Neutrophil (primary cell): ENCODE measurements around the gene IRF5.

Experiments
- H3K27ac ChIP-seq: fragments of 200-600 bp; sonication (generic); 2 replicates; pipeline ENCODE4 v1.5.1; 2016; ENCODE audit warnings: mild to moderate bottlenecking, moderate library complexity
- H3K27me3 ChIP-seq: fragments of 200-600 bp; sonication (generic); 2 replicates; pipeline ENCODE4 v1.6.0; 2016; ENCODE audit warnings: mild to moderate bottlenecking
- H3K36me3 ChIP-seq: fragments of 200-600 bp; sonication (generic); 2 replicates; pipeline ENCODE4 v1.5.1; 2017
- H3K4me1 ChIP-seq, 2 experiments: fragments of 200-600 bp in 1 of 2; sonication (generic) in 1 of 2; 1 replicate in 1 of 2; 2 replicates in 1 of 2; pipeline versions ENCODE4 v1.5.1 to v1.6.1; 2013 to 2016; ENCODE audit warnings: low read depth in 1 of 2, low read length in 1 of 2, mild to moderate bottlenecking in 1 of 2, moderate library complexity in 1 of 2; ENCODE audit not compliant: control insufficient read depth in 1 of 2, insufficient read depth in 1 of 2
- H3K4me3 ChIP-seq, 2 experiments: fragments of 200-600 bp in 1 of 2; sonication (generic) in 1 of 2; 1 replicate in 1 of 2; 2 replicates in 1 of 2; pipeline ENCODE4 v1.5.1; 2013 to 2016; ENCODE audit warnings: low read depth in 1 of 2, low read length in 1 of 2, mild to moderate bottlenecking in 1 of 2, moderate library complexity in 1 of 2
- H3K9me3 ChIP-seq: fragments of 200-600 bp; sonication (generic); 2 replicates; pipeline ENCODE4 v1.5.1; 2016
- TF ChIP-seq, protein P1 (sequence below): fragments of 200-600 bp; sonication (generic); IDR thresholded peaks from 2 replicates; pipeline ENCODE4 v1.5.1; 2016; ENCODE audit warnings: antibody characterized with exemption

The IRF5 gene

DNA sequence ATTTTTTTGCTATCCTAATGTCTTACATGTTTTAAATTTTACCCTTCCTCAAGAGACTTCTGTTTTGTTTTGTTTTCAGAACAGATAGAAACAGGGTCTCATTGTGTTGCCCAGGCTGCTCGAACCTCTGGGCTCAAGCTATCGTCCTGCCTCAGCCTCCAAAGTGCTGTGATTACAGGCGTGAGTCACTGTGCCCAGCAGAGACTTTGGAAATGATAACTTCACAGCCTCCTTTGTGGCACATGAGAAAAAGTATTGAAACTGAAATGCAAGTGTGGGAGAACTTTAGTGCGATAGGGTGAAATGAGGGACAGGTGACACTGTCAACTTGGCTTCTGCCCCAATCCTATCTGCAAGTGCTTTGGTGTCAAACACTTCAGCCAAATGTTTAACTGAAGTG is 21.6 kb downstream of the IRF5 start:
- TF ChIP-seq, protein P1, sequence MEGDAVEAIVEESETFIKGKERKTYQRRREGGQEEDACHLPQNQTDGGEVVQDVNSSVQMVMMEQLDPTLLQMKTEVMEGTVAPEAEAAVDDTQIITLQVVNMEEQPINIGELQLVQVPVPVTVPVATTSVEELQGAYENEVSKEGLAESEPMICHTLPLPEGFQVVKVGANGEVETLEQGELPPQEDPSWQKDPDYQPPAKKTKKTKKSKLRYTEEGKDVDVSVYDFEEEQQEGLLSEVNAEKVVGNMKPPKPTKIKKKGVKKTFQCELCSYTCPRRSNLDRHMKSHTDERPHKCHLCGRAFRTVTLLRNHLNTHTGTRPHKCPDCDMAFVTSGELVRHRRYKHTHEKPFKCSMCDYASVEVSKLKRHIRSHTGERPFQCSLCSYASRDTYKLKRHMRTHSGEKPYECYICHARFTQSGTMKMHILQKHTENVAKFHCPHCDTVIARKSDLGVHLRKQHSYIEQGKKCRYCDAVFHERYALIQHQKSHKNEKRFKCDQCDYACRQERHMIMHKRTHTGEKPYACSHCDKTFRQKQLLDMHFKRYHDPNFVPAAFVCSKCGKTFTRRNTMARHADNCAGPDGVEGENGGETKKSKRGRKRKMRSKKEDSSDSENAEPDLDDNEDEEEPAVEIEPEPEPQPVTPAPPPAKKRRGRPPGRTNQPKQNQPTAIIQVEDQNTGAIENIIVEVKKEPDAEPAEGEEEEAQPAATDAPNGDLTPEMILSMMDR: no peak
- Histone ChIP-seq H3K27ac (no peak overlapping the region), H3K9me3 (no peaks in the 10 kb centered on the region), H3K4me3 (no peak overlapping the region), H3K4me1 (no peaks in the 10 kb centered on the region), H3K36me3 (peaks cover 91% of the 10 kb centered on the region), H3K27me3 (no peaks in the 10 kb centered on the region)

DNA sequence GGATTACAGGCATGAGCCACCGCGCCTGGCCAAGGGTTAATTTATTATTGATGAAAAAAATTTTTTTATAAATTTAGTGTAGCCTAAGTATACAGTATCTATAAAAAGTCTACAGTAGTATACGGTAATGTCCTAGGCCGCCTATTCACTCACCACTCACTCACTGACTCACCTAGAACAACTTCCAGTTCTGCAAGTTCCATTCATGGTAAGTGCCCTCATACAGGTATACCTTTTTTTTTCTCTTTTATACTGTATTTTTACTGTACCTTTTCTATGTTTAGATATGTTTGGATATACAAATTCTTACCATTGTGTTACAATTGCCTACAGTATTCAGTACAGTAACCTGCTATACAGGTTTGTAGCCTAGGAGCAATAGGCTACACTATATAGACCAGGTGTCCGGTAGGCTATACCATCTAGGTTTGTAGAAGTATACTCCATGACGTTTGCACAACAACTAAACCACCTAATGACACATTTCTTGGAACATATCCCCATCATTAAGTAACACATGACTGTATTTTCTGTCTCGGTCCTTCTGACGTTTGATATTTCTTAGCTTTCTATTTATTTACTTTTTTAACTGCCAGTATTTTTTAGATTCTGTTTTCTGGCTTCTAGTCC is 23.4 kb downstream of the IRF5 start:
- Histone ChIP-seq H3K4me1 (no peaks in the 10 kb centered on the region), H3K36me3 (peaks cover 91% of the 10 kb centered on the region), H3K27ac (no peak overlapping the region), H3K27me3 (no peaks in the 10 kb centered on the region), H3K4me3 (no peak overlapping the region), H3K9me3 (no peaks in the 10 kb centered on the region)
- TF ChIP-seq, protein P1: no peak

DNA sequence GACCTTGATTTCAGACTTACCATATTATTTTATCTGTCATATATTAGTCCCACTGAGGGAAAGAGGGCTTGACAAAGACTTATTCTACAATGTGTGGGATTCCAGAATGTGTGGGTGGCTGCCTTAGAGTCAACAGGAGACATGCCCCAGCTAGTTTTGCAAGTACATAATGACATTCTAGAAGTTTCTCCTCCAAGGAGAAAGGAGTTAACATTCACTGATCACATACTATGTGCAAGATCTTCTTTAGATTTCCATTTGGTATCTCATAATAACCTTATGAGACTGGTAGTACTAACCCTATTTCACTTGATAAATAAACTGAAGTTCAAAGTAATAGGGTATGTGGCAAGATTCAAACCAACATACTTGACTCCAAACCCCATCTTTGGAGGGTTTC is 25.2 kb downstream of the IRF5 start:
- Histone ChIP-seq H3K27ac (no peak overlapping the region), H3K4me1 (no peaks in the 10 kb centered on the region), H3K27me3 (no peaks in the 10 kb centered on the region), H3K4me3 (no peak overlapping the region), H3K9me3 (no peaks in the 10 kb centered on the region), H3K36me3 (peaks cover 91% of the 10 kb centered on the region)
- TF ChIP-seq, protein P1: no peak

DNA sequence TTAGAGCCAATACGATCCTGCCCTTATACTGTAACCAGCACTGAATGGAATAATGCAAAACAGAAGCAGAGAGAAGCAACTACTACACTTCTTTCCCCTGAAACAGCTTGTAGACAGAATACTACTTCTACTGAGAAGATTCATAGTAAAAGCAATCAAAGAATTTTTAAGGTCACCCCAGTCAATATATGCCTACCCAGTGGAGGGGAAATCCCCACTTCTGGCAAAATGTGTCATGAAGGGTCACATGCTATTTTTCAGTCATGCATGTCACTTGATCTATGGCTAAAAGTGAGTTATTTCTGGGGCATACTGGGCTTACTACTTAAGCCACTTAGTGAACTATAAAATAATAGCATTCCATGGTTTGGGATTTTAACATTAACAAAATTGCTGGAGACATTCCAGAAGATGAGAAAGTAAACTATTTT is 25.6 kb downstream of the IRF5 start:
- peaks cover 91% of the 10 kb centered on the region for H3K36me3 ChIP-seq
- no peak overlapping the region for H3K27ac ChIP-seq
- no peaks in the 10 kb centered on the region for H3K27me3 ChIP-seq

DNA sequence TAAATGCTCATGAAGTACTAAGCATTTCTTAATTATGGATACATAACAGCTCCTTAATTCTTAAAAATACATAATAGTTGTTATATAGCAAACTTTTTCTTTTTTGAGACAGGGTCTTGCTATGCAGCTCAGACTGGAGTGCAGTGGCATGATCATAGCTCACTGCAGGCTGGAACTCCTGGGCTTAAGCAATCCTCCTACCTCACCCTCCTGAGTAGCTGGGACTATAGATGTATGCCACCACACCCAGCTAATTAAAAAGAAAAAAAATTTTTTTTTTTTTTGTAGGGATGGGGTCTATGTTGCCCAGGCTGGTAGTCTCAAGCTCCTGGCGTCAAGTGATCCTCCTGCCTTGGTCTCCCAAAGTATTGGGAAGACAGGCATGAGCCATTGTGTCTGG is 30.9 kb downstream of the IRF5 start:
- TF ChIP-seq, protein P1: no peak
- Histone ChIP-seq H3K36me3 (peaks cover 93% of the 10 kb centered on the region), H3K27ac (no peak overlapping the region), H3K9me3 (no peaks in the 10 kb centered on the region), H3K4me3 (no peak overlapping the region), H3K4me1 (no peaks in the 10 kb centered on the region), H3K27me3 (no peaks in the 10 kb centered on the region)

More for the DNA sequence above, 25.6 kb downstream of the IRF5 start:
- TF ChIP-seq, protein P1: no peak
- Histone ChIP-seq H3K9me3 (no peaks in the 10 kb centered on the region), H3K4me3 (no peak overlapping the region), H3K4me1 (no peaks in the 10 kb centered on the region)
